ENCODE measurements around the gene FIP1L1. TPM values are rescaled to one million over a fixed set of nuclear protein-coding genes. Genes with fewer than 3 reads are reported as not detected.

FIP1L1 gene
- total RNA-seq, 1 donor from 2014 or later = 84.2 TPM

GRCh38 chr4:53371049-53371448 lies 6.4 kb upstream of the FIP1L1 start:
- no peak for DNase-seq (ENCODE audit: low spot score, unreplicated experiment)
- H3K4me3 Mint-ChIP-seq (ENCODE audit: low read depth) = no peak overlapping the region
- no peaks in the 10 kb centered on the region for H3K36me3 Mint-ChIP-seq (ENCODE audit: insufficient read depth)
- no peaks in the 10 kb centered on the region for H3K9me3 Mint-ChIP-seq (ENCODE audit: low read depth)
- TF ChIP-seq, protein P1, sequence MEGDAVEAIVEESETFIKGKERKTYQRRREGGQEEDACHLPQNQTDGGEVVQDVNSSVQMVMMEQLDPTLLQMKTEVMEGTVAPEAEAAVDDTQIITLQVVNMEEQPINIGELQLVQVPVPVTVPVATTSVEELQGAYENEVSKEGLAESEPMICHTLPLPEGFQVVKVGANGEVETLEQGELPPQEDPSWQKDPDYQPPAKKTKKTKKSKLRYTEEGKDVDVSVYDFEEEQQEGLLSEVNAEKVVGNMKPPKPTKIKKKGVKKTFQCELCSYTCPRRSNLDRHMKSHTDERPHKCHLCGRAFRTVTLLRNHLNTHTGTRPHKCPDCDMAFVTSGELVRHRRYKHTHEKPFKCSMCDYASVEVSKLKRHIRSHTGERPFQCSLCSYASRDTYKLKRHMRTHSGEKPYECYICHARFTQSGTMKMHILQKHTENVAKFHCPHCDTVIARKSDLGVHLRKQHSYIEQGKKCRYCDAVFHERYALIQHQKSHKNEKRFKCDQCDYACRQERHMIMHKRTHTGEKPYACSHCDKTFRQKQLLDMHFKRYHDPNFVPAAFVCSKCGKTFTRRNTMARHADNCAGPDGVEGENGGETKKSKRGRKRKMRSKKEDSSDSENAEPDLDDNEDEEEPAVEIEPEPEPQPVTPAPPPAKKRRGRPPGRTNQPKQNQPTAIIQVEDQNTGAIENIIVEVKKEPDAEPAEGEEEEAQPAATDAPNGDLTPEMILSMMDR (IDR thresholded peaks at IDR 0.05; ENCODE audit: unreplicated experiment) = no peak
- H3K4me1 Mint-ChIP-seq (ENCODE audit: low read depth) = peaks cover 5% of the 10 kb centered on the region
- no peak overlapping the region for H3K27ac Mint-ChIP-seq
- peaks cover 44% of the 10 kb centered on the region for H3K27me3 Mint-ChIP-seq

DNA sequence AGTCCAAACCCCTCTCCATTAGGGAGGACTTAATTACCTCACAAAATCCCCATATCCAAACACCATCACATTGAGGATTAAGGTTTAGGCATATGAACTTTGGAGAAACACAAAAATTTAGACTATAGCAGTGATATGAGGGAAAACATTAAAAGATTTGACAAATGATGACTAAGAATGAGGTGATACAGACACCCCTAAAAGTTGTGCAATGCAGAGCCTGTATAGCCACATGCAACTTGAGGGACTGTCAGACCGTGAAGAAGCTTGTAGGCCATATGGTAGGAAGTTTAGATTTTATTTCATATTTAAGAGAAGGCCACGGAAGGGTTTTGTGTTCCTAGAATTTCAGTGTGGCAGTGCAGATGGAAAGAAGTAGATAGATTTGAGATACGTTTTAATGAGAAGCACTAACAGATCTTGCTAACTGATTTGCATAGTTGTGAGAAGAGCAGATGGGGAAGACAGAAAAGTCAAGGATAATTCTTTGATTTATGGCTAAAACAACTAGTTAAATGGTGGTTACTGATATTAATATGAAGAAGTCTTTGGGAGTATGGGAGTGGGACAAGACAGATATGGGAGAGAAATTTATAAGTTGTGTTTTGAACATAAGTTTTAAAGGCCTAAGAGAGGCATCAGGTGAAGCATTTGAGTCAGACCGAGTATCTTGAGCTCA lies 5.5 kb upstream of the FIP1L1 start:
- no peak for DNase-seq (ENCODE audit: low spot score, unreplicated experiment)
- Mint-ChIP-seq H3K4me3 (ENCODE audit: low read depth) (no peak overlapping the region), H3K9me3 (ENCODE audit: low read depth) (no peaks in the 10 kb centered on the region), H3K4me1 (ENCODE audit: low read depth) (peaks cover 4% of the 10 kb centered on the region), H3K27me3 (peaks cover 44% of the 10 kb centered on the region), H3K36me3 (ENCODE audit: insufficient read depth) (no peaks in the 10 kb centered on the region), H3K27ac (no peak overlapping the region)
- TF ChIP-seq, protein P1 (IDR thresholded peaks at IDR 0.05; ENCODE audit: unreplicated experiment) = no peak

DNA sequence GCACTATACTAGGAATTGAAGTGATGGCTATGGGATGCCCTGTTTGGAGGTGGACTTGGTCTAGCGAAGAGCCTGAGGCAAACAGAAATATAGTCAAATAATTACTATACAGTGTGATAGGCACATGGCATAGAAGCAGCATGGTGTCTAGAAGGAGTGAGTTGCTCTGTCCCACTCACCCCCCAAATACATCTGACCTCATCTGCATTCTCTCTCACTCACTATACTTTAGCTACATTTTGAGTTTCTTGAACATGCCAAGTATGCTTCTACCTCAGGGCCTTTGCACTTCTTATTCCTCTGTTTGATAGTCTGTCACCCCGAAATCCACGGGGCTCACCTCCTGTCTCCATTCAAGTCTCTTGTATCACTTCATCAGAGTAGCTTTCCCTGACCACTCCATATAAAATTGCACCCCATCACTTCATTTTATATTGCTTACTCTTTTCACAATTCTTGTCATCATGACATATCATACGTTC lies 2.6 kb upstream of the FIP1L1 start:
- Mint-ChIP-seq H3K27me3 (peaks cover 21% of the 10 kb centered on the region), H3K4me1 (ENCODE audit: low read depth) (peaks cover 17% of the 10 kb centered on the region), H3K4me3 (ENCODE audit: low read depth) (no peak overlapping the region), H3K27ac (no peak overlapping the region), H3K9me3 (ENCODE audit: low read depth) (no peaks in the 10 kb centered on the region), H3K36me3 (ENCODE audit: insufficient read depth) (no peaks in the 10 kb centered on the region)
- DNase-seq (ENCODE audit: low spot score, unreplicated experiment) = no peak
- TF ChIP-seq, protein P1 (IDR thresholded peaks at IDR 0.05; ENCODE audit: unreplicated experiment) = no peak

DNA sequence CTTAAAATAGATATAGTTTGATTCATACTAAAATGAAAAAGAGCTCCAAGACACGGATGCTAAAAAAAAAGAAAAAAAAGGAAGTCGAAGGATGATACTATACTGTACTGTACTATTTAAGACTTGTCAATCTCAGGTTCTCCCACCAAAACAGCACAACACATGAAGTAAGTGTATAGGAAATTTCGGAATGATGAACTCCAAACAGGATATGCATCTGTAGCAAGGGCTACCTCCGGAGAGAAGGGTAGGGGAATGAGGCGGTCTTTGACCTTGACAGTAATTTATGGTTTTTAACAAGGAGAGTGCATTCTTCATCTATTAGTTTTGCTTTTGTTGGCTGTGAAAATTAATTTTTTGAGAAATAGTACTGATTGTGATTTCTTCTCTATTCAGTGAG lies 541 bp upstream of the FIP1L1 start:
- Mint-ChIP-seq H3K27ac (peak overlapping the region; percentile 99), H3K27me3 (peaks cover 7% of the 10 kb centered on the region), H3K9me3 (ENCODE audit: low read depth) (no peaks in the 10 kb centered on the region), H3K4me1 (ENCODE audit: low read depth) (peaks cover 21% of the 10 kb centered on the region), H3K36me3 (ENCODE audit: insufficient read depth) (peaks cover 1% of the 10 kb centered on the region), H3K4me3 (ENCODE audit: low read depth) (peak overlapping the region; percentile 100)
- no peak for DNase-seq (ENCODE audit: low spot score, unreplicated experiment)
- TF ChIP-seq, protein P1 (IDR thresholded peaks at IDR 0.05; ENCODE audit: unreplicated experiment) = no peak

DNA sequence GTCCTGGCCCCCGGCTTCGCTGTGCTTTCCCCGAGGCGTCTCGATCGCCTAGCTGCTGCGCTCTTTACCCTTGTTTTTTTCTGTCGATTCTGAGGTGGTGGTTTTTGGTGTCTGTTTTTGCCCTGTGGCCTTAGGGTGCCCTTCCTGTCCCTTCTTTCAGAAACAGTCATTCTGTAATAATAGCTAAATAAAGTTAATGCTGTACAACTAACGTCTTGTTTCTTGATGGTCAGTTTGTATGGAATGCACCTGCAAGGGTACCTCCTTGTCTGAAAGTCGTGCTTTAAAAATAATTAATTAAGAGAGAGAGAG lies 686 bp downstream of the FIP1L1 start:
- peak overlapping the region; percentile 100 for H3K4me3 Mint-ChIP-seq (ENCODE audit: low read depth)
- TF ChIP-seq, protein P1 (IDR thresholded peaks at IDR 0.05; ENCODE audit: unreplicated experiment) = no peak
- peaks cover 1% of the 10 kb centered on the region for H3K36me3 Mint-ChIP-seq (ENCODE audit: insufficient read depth)
- no peaks in the 10 kb centered on the region for H3K9me3 Mint-ChIP-seq (ENCODE audit: low read depth)
- peaks cover 1% of the 10 kb centered on the region for H3K27me3 Mint-ChIP-seq
- H3K4me1 Mint-ChIP-seq (ENCODE audit: low read depth) = peaks cover 21% of the 10 kb centered on the region
- no peak for DNase-seq (ENCODE audit: low spot score, unreplicated experiment)
- H3K27ac Mint-ChIP-seq = peak overlapping the region; percentile 99

Data from progenitor cell of endocrine pancreas (in vitro differentiated cells).